Retinal pigment epithelial cell (primary cell): ENCODE measurements around the gene GDAP2.

Experiments
- DNase-seq: peaks from one replicate; pipeline ENCODE4 v3.0.0-alpha.2; 2010; ENCODE audit warnings: low read depth
- H3K4me3 ChIP-seq: 2 replicates; pipeline ENCODE4 v1.5.1; 2011; ENCODE audit warnings: mild to moderate bottlenecking, low read length, control low read depth, moderate library complexity
- TF ChIP-seq, protein P1 (sequence below): conservative IDR thresholded peaks from 2 replicates; pipeline ENCODE4 v1.5.1; 2011; ENCODE audit warnings: low read depth, low read length, control low read depth, inconsistent platforms

The GDAP2 gene

DNA sequence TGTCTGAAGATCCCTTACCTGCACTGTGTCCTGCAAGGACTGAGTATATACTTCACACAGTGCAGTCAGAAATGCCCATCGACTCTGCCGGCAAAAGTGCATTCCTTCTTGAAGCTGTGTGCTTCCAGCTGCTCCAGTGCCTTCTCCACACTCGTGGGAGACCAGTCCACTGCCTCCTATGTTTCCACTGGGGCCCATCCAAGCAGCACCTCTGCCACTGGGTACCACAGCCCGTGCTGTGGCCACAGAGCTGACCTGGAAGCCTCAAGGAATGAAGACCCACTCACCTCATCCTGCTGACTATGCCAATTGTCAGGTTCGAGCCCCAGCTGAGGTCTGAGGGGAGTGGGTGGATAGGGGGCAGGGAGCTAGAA, 108.1 kb downstream of the GDAP2 start:
- TF ChIP-seq, protein P1, sequence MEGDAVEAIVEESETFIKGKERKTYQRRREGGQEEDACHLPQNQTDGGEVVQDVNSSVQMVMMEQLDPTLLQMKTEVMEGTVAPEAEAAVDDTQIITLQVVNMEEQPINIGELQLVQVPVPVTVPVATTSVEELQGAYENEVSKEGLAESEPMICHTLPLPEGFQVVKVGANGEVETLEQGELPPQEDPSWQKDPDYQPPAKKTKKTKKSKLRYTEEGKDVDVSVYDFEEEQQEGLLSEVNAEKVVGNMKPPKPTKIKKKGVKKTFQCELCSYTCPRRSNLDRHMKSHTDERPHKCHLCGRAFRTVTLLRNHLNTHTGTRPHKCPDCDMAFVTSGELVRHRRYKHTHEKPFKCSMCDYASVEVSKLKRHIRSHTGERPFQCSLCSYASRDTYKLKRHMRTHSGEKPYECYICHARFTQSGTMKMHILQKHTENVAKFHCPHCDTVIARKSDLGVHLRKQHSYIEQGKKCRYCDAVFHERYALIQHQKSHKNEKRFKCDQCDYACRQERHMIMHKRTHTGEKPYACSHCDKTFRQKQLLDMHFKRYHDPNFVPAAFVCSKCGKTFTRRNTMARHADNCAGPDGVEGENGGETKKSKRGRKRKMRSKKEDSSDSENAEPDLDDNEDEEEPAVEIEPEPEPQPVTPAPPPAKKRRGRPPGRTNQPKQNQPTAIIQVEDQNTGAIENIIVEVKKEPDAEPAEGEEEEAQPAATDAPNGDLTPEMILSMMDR, result no peak
- DNase-seq, result no peak
- H3K4me3 ChIP-seq, result no peak overlapping the region

DNA sequence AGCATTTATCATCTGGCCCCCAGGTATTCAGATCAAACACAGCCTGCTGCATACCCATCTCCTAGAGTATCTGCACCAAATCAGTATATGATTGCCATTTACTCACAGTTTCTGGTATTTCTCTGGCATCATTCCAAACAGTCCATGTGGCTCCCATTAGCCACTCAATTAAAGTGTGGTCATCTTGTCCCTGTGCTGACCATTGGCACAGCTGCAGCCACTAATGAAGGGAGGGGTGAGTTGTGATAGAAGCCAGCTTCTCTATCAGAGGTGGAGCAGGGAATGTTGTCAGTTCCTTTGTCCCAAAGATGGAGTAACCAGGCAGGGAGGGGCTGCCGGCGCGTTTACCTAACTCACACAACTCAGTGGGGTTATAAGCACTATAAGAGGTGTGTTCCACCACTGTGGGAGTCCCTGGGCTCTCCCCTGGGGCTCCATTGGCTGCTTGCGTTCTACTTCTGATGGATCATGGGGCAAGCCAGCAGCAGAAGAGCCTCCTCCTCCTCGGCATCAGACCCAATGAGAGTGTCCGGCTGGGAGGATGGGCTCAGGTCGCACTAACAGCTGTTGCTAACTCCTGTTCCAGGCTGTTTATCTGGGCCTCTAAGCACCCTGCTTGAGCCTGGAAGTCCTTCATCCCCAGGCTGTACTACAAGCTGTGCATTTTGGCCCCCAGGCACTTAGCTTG, 108.6 kb downstream of the GDAP2 start:
- DNase-seq, result no peak
- H3K4me3 ChIP-seq, result no peak overlapping the region
- TF ChIP-seq, protein P1, result no peak

DNA sequence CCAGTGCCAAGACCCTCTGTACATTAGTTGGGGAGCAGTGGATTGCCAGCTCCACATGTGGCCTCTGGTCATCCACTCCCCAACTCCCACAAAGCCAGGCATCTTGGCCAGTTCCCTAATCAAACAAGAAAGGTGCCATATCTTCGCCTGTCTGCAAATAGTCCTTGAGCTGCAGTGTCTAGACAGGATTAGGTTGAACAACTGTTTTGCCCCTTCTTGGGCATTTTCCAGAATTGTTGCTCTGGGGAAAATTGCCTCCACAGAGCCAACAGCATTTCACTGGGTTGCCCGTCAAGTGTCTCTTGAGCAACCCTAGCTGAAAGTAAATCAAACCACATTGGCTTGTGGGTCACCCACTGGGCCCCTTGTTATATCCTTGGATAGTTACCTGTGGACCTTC, 109.3 kb downstream of the GDAP2 start:
- TF ChIP-seq, protein P1, result no peak
- DNase-seq, result no peak
- H3K4me3 ChIP-seq, result no peak overlapping the region

DNA sequence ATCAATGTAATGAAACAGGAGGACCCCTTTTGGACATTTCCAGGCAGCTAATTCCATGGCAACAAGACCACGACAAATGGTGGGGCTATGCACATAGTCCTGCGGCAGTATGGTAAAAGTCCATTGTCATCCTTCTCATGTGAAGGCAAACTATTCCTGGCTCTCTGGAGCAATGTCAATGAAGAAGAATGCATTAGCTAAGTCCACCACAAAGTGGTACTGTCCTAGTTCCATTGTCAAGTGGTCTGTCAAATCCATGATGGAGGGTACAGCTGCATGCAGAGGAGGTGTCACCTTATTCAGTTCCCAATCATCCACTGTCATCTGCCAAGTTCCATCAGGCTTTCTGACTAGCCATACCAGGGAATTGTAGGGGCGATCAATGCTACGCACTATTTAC, 110.1 kb downstream of the GDAP2 start:
- TF ChIP-seq, protein P1, result no peak
- DNase-seq, result no peak
- no peak overlapping the region for H3K4me3 ChIP-seq

DNA sequence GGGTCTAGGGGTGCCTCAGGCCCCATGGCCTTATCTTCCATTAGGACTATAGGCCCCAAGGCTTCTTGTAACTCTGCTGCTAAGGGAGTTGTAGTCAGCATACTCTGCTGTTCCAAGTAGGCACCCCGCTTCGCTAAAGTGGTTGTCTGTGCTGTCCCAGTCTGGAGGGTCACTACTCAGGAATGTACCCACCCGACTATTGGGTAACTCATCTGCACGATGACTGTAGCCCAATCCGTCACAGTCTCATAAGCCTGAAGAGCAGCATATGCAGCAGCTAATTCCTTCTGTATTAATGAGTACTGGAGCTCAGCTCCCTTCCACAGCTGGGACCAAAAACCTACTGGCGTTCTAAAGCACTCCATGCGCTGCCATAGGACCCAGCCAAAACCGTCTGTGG, 111.0 kb downstream of the GDAP2 start:
- no peak overlapping the region for H3K4me3 ChIP-seq
- TF ChIP-seq, protein P1, result no peak
- DNase-seq, result no peak

DNA sequence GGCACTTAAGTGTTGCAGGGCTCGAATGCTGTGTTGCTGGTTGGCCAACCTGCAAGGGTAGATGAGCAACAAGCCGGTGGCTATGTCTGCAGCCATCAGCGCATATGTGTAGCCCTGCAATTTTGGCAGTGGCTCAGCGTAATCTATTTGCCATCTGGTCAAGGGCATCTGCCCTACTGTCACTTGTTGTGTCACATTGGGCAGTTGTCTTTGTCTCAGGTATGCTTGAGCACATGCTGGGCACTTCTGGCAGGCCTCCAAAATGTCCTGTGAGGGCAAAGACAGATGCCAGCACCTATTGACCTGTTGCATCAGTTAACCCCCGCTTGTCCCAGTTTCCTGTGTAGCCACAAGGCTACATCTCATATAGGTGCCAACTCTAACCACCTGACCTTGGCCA, 111.8 kb downstream of the GDAP2 start:
- TF ChIP-seq, protein P1, result no peak
- DNase-seq, result no peak
- H3K4me3 ChIP-seq, result no peak overlapping the region

DNA sequence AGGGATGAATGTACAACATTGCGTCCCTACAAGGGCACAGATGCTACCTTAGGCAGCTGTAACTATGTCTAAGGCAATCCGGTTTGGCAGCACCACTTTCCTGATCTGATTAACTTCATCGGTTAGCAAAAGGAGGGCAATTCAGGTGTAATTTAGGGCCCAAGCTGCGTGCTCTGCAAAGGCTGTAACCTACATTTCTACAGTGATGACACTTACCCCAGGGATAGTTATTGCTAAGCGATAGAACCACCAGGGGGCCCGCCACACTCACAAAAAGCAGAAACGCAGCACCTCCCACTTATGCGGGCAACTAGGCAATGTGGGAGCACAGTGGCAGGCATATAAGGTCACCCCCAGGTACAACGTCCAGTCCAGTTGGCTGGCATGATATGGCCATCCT, 113.5 kb downstream of the GDAP2 start:
- TF ChIP-seq, protein P1, result peak; percentile 20
- no peak for DNase-seq
- no peak overlapping the region for H3K4me3 ChIP-seq
